Breast epithelium (tissue), 4 donors: ENCODE results near the gene PDX1. TPM values are rescaled to one million over a fixed set of nuclear protein-coding genes. Genes with fewer than 3 reads are reported as not detected.

Source experiments
- DNase-seq, 2 donors: peaks; one replicate each; pipeline ENCODE4 v3.0.0-alpha.2; 2019; ENCODE audit warnings: low spot score in 2 of 2
- H3K27ac ChIP-seq, 2 donors: fragments of 200-600 bp; sonication (generic) in 1 of 2; one replicate each; pipeline ENCODE4 v1.5.1; 2016 to 2019; ENCODE audit warnings: mild to moderate bottlenecking in 1 of 2
- H3K27me3 ChIP-seq, 2 donors: fragments of 200-600 bp; sonication (generic) in 1 of 2; one replicate each; pipeline versions ENCODE4 v1.5.1 to v1.6.0; 2017 to 2019; ENCODE audit warnings: control low read depth in 1 of 2, mild to moderate bottlenecking in 1 of 2
- H3K36me3 ChIP-seq: fragments of 200-600 bp; one replicate; pipeline ENCODE4 v1.5.1; 2019
- H3K4me1 ChIP-seq, 2 donors: fragments of 200-600 bp; sonication (generic); one replicate each; pipeline ENCODE4 v1.5.1; 2016 to 2019; ENCODE audit warnings: control low read depth in 1 of 2
- H3K4me3 ChIP-seq, 3 donors: fragments of 200-600 bp; sonication (generic); 1 replicate in 2 of 3; 2 replicates in 1 of 3; pipeline ENCODE4 v1.5.1; 2016 to 2019; ENCODE audit warnings: mild to moderate bottlenecking in 3 of 3, moderate library complexity in 2 of 3
- H3K9me3 ChIP-seq, 2 donors: fragments of 200-600 bp; sonication (generic) in 1 of 2; one replicate each; pipeline ENCODE4 v1.5.1; 2016 to 2019; ENCODE audit warnings: control low read depth in 1 of 2
- POLR2A ChIP-seq: fragments of 450-650 bp; IDR thresholded peaks from one replicate; pipeline ENCODE4 v1.6.1; 2016; ENCODE audit warnings: antibody characterized with exemption, mild to moderate bottlenecking, moderate library complexity
- POLR2AphosphoS5 ChIP-seq, 3 donors: sonication (generic); formaldehyde crosslinking; IDR thresholded peaks; one replicate each; pipeline ENCODE4 v1.6.1; 2017; ENCODE audit warnings: antibody characterized with exemption in 3 of 3
- intact Hi-C: fragments of 100-400 bp; cut with DNase I; formaldehyde crosslinking; loops from one replicate; pipeline ENCODE4 v1.15.1; 2023; ENCODE audit warnings: low total_unique reads
- total RNA-seq, 3 donors: library from RNA; depleted of rRNA; stranded (reverse); fragments of >200 nt; gene quantifications; one replicate each; pipeline ENCODE4 v1.1.0, GENCODE V29; 2016
- TF ChIP-seq, protein P1 (sequence below), 3 donors: fragments of 450-650 bp; IDR thresholded peaks; one replicate each; pipeline ENCODE4 v1.5.1; 2016 to 2017; ENCODE audit warnings: antibody characterized with exemption in 3 of 3, mild to moderate bottlenecking in 3 of 3, moderate library complexity in 3 of 3

PDX1 gene
- total RNA-seq, 3 donors from 2014 or later = not detected

DNA sequence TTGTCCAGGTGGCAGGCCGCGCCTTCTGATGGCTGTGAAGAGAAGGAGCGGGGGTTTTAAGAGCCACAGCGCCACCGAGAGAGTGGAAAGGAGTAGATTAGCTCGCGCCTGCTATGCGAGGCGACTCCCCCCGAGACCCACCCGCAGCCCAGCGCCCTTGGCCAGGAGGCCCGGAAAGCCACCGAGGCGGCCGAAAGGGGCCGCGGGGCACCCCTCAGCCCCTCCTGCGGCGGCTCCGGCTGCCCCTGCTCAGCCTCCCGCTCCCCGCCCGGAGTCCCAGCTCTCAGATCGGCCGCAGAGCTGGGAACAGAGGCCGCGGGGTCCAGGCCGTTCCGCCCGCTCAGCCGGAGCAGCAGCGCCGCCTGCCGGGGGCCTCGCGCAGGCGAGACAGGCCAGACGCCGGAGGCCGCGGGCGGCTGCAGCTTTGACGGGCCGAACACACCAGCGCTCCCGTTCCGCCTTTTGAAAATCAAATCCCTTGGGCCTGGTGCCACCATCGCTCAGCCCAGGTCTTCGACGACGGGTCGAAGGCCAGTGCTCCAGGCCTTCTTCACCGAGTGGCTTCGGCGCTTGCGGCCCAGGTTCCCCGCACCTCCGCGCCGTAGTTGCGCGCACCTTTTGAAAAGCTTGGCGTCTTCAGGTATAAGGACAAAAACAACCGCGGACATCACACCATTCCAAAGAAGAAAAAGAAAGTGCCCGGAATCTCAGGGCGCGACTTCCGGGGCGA, 34.0 kb downstream of the PDX1 start:
- intact Hi-C loops = no loop called here
- no peak overlapping the region for H3K27ac ChIP-seq

GRCh38 chr13:27954406-27954851, 34.6 kb downstream of the PDX1 start:
- Histone ChIP-seq H3K27ac (no peak overlapping the region), H3K27me3 (peaks cover 0 to 68% of the 10 kb centered on the region in 2 donors), H3K4me1 (no peaks in the 10 kb centered on the region), H3K4me3 (peak overlapping the region; percentile 32 to 63 (median 48)), H3K9me3 (no peaks in the 10 kb centered on the region), H3K36me3 (no peaks in the 10 kb centered on the region)
- intact Hi-C loops = no loop called here
- TF ChIP-seq POLR2A (no peak), POLR2AphosphoS5 (IDR thresholded peaks at IDR 0.05) (no peak)
- TF ChIP-seq, protein P1, sequence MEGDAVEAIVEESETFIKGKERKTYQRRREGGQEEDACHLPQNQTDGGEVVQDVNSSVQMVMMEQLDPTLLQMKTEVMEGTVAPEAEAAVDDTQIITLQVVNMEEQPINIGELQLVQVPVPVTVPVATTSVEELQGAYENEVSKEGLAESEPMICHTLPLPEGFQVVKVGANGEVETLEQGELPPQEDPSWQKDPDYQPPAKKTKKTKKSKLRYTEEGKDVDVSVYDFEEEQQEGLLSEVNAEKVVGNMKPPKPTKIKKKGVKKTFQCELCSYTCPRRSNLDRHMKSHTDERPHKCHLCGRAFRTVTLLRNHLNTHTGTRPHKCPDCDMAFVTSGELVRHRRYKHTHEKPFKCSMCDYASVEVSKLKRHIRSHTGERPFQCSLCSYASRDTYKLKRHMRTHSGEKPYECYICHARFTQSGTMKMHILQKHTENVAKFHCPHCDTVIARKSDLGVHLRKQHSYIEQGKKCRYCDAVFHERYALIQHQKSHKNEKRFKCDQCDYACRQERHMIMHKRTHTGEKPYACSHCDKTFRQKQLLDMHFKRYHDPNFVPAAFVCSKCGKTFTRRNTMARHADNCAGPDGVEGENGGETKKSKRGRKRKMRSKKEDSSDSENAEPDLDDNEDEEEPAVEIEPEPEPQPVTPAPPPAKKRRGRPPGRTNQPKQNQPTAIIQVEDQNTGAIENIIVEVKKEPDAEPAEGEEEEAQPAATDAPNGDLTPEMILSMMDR (IDR thresholded peaks at IDR 0.05) = no peak
- no peak for DNase-seq

More for the DNA sequence above, 34.0 kb downstream of the PDX1 start:
- peak in 1 of 2 donors; percentile 22 for DNase-seq
- Histone ChIP-seq H3K9me3 (no peaks in the 10 kb centered on the region), H3K27me3 (peaks cover 0 to 62% of the 10 kb centered on the region in 2 donors), H3K36me3 (no peaks in the 10 kb centered on the region), H3K4me3 (peak overlapping the region; percentile 32 to 63 (median 48)), H3K4me1 (no peaks in the 10 kb centered on the region)
- TF ChIP-seq POLR2AphosphoS5 (IDR thresholded peaks at IDR 0.05) (no peak), POLR2A (no peak)
- TF ChIP-seq, protein P1 (IDR thresholded peaks at IDR 0.05) = peak; percentile 36 to 79 (median 39)

DNA sequence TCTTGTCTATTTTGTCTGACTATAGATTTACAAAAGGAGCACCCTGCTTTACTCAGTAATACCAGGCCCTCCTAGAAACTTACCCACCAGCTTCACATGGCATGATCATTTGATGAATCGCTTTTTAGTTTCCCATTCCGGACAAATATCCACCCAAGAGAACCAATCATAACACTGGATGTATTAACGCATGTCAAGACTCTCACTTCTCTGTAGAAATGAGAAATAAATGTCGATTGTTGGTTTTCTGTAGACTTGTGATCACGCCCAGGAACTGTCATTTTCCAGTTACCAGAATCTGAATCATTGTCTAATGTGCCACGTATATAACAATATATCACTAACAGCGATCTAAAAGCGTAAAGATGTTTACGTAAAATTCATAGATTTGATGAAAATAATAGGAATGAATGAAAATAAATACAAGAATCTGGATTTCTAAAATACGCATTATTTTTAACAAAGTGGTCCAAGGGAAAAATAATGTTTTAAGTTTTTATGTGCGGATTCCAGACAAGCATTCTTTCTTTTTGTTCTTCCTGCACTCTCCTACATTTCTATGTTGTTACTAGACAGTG, 35.3 kb downstream of the PDX1 start:
- intact Hi-C loops = no loop called here
- H3K27me3 ChIP-seq = peaks cover 3 to 75% of the 10 kb centered on the region in 2 donors
- H3K27ac ChIP-seq = no peak overlapping the region
- H3K9me3 ChIP-seq = no peaks in the 10 kb centered on the region
- H3K36me3 ChIP-seq = no peaks in the 10 kb centered on the region
- H3K4me3 ChIP-seq = peak overlapping the region in 1 of 3 donors; percentile 63
- no peak for TF ChIP-seq POLR2AphosphoS5 (IDR thresholded peaks at IDR 0.05)
- TF ChIP-seq POLR2A = no peak
- TF ChIP-seq, protein P1 (IDR thresholded peaks at IDR 0.05) = no peak
- no peak for DNase-seq
- no peaks in the 10 kb centered on the region for H3K4me1 ChIP-seq

GRCh38 chr13:27956576-27957300, 36.9 kb downstream of the PDX1 start:
- Histone ChIP-seq H3K27ac (no peak overlapping the region), H3K36me3 (no peaks in the 10 kb centered on the region), H3K9me3 (no peaks in the 10 kb centered on the region), H3K4me1 (peaks cover 0 to 8% of the 10 kb centered on the region in 2 donors), H3K4me3 (no peak overlapping the region), H3K27me3 (peaks cover 3 to 91% of the 10 kb centered on the region in 2 donors)
- intact Hi-C loops = no loop called here
- no peak for DNase-seq
- TF ChIP-seq, protein P1 (IDR thresholded peaks at IDR 0.05) = no peak
- no peak for TF ChIP-seq POLR2AphosphoS5 (IDR thresholded peaks at IDR 0.05)
- TF ChIP-seq POLR2A = no peak
